OCI-LY3 (cell line): Measurements from ENCODE around the gene MUCL3.

Experiments used
- H2AFZ ChIP-seq: fragments of 200-600, 300-600 bp; shearing (Covaris generic); 2 replicates; pipeline ENCODE4 v1.6.0; 2014; ENCODE audit warnings: antibody characterized with exemption, low read depth, low read length
- H3K27ac ChIP-seq: fragments of 200-600, 300-600 bp; sonication (generic); 2 replicates; pipeline ENCODE4 v1.5.1; 2014; ENCODE audit warnings: mild to moderate bottlenecking, low read length, moderate library complexity, mixed read lengths
- H3K27me3 ChIP-seq: fragments of 200-600, 300-600 bp; sonication (generic); 2 replicates; pipeline ENCODE4 v1.6.1; 2014; ENCODE audit warnings: low read depth, low read length, mixed read lengths
- H3K36me3 ChIP-seq: fragments of 200-600, 300-600 bp; sonication (generic); replicated peaks from 2 replicates; pipeline ENCODE3; 2014; ENCODE audit warnings: low read depth, low read length, mixed read lengths
- H3K4me1 ChIP-seq: fragments of 300-600, 200-600 bp; sonication (generic); 2 replicates; pipeline ENCODE4 v1.6.1; 2014; ENCODE audit warnings: low read length, mixed read lengths
- H3K4me2 ChIP-seq: fragments of 200-600, 300-600 bp; sonication (generic); 2 replicates; pipeline ENCODE4 v1.6.1; 2014; ENCODE audit warnings: low read length, mixed read lengths
- H3K4me3 ChIP-seq: fragments of 300-600, 200-600 bp; sonication (generic); 2 replicates; pipeline ENCODE4 v1.5.1; 2014; ENCODE audit warnings: antibody characterized with exemption, mild to moderate bottlenecking, low read length, moderate library complexity
- H3K79me2 ChIP-seq: fragments of 300-600, 200-600 bp; shearing (Covaris generic); 2 replicates; pipeline ENCODE4 v1.6.1; 2014; ENCODE audit warnings: mild to moderate bottlenecking, low read length, mixed read lengths
- H3K9ac ChIP-seq: fragments of 300-600, 200-600 bp; shearing (Covaris generic); 2 replicates; pipeline ENCODE4 v1.6.0; 2014; ENCODE audit warnings: mild to moderate bottlenecking, low read length, moderate library complexity
- H3K9me3 ChIP-seq: fragments of 200-600, 300-600 bp; shearing (Covaris generic); 2 replicates; pipeline ENCODE4 v1.6.1; 2014; ENCODE audit warnings: low read length, mixed read lengths; ENCODE audit not compliant: insufficient read depth
- H4K20me1 ChIP-seq: fragments of 200-600, 300-600 bp; sonication (generic); 2 replicates; pipeline ENCODE4 v1.6.1; 2016; ENCODE audit warnings: low read length, mixed read lengths; ENCODE audit not compliant: insufficient read depth
- CTCF ChIP-seq: fragments of 200-600, 300-600 bp; sonication (generic); IDR thresholded peaks from 2 replicates; pipeline ENCODE4 v1.5.1; 2014; ENCODE audit warnings: antibody characterized with exemption, low read length, low read depth
- EZH2phosphoT487 ChIP-seq: fragments of 200-600 bp; shearing (Covaris generic); IDR thresholded peaks from 2 replicates; pipeline ENCODE4 v1.6.1; 2018; ENCODE audit warnings: antibody characterized with exemption, mixed run types, low read depth

Gene MUCL3

GRCh38 chr6:31001281-31001888 lies 60.6 kb downstream of the MUCL3 start:
- H3K79me2 ChIP-seq, result no peaks in the 10 kb centered on the region
- TF ChIP-seq CTCF (no peak), EZH2phosphoT487 (no peak)
- no peaks in the 10 kb centered on the region for H3K36me3 ChIP-seq
- H3K4me2 ChIP-seq, result no peak overlapping the region
- H4K20me1 ChIP-seq, result no peaks in the 10 kb centered on the region
- H3K27ac ChIP-seq, result no peak overlapping the region
- H3K4me1 ChIP-seq, result no peaks in the 10 kb centered on the region
- no peak overlapping the region for H3K4me3 ChIP-seq
- H3K9ac ChIP-seq, result no peak overlapping the region
- H3K9me3 ChIP-seq, result no peaks in the 10 kb centered on the region
- H3K27me3 ChIP-seq, result 0 out of 2 replicates have a peak, but pooled peaks cover 3% of the 10 kb centered on the region
- no peak overlapping the region for H2AFZ ChIP-seq

GRCh38 chr6:31002471-31002870 lies 61.7 kb downstream of the MUCL3 start:
- Histone ChIP-seq H3K4me2 (no peak overlapping the region), H3K4me3 (no peak overlapping the region), H3K36me3 (no peaks in the 10 kb centered on the region), H3K27ac (no peak overlapping the region), H4K20me1 (no peaks in the 10 kb centered on the region), H3K9ac (no peak overlapping the region), H3K27me3 (0 out of 2 replicates have a peak, but pooled peaks cover 3% of the 10 kb centered on the region), H3K79me2 (no peaks in the 10 kb centered on the region), H2AFZ (no peak overlapping the region), H3K4me1 (no peaks in the 10 kb centered on the region), H3K9me3 (no peaks in the 10 kb centered on the region)
- TF ChIP-seq EZH2phosphoT487, result no peak
- no peak for TF ChIP-seq CTCF
